Measurements from ENCODE around the gene R3HDML.

R3HDML gene

GRCh38 chr20:44360221-44360620, 23.4 kb downstream of the R3HDML start:
- Histone ChIP-seq H3K4me3 (ENCODE audit: low read depth, low read length) (no peak overlapping the region), H3K27me3 (ENCODE audit: insufficient read depth, low read depth, severe bottlenecking) (no peaks in the 10 kb centered on the region), H3K9me3 (ENCODE audit: severe bottlenecking) (no peaks in the 10 kb centered on the region), H3K36me3 (no peaks in the 10 kb centered on the region), H3K27ac (no peak overlapping the region)
- DNase-seq: no peak
- no peak for TF ChIP-seq CTCF (IDR thresholded peaks at IDR 0.05; ENCODE audit: low read depth, low read length)

- DNase-seq: no peak
- no peaks in the 10 kb centered on the region for H3K27me3 ChIP-seq (ENCODE audit: insufficient read depth, low read depth, severe bottlenecking)
- TF ChIP-seq CTCF (IDR thresholded peaks at IDR 0.05; ENCODE audit: low read depth, low read length): no peak
- H3K4me3 ChIP-seq (ENCODE audit: low read depth, low read length): no peak overlapping the region
- H3K27ac ChIP-seq: no peak overlapping the region
- no peaks in the 10 kb centered on the region for H3K36me3 ChIP-seq
- H3K9me3 ChIP-seq (ENCODE audit: severe bottlenecking): no peaks in the 10 kb centered on the region
Measured at GRCh38 chr20:44361021-44361420, 24.2 kb downstream of the R3HDML start.

- no peak for DNase-seq
- no peaks in the 10 kb centered on the region for H3K36me3 ChIP-seq
- no peak overlapping the region for H3K4me3 ChIP-seq (ENCODE audit: low read depth, low read length)
- no peaks in the 10 kb centered on the region for H3K27me3 ChIP-seq (ENCODE audit: insufficient read depth, low read depth, severe bottlenecking)
- no peak overlapping the region for H3K27ac ChIP-seq
- no peak for TF ChIP-seq CTCF (IDR thresholded peaks at IDR 0.05; ENCODE audit: low read depth, low read length)
- H3K9me3 ChIP-seq (ENCODE audit: severe bottlenecking): no peaks in the 10 kb centered on the region
Measured at GRCh38 chr20:44362466-44362940, 25.7 kb downstream of the R3HDML start.

GRCh38 chr20:44364068-44364467, 27.2 kb downstream of the R3HDML start:
- no peak for DNase-seq

GRCh38 chr20:44364780-44365179, 27.9 kb downstream of the R3HDML start:
- H3K27ac ChIP-seq: no peak overlapping the region
- no peak for DNase-seq
- no peaks in the 10 kb centered on the region for H3K36me3 ChIP-seq
- TF ChIP-seq CTCF (IDR thresholded peaks at IDR 0.05; ENCODE audit: low read depth, low read length): no peak
- H3K4me3 ChIP-seq (ENCODE audit: low read depth, low read length): no peak overlapping the region
- H3K27me3 ChIP-seq (ENCODE audit: insufficient read depth, low read depth, severe bottlenecking): no peaks in the 10 kb centered on the region
- H3K9me3 ChIP-seq (ENCODE audit: severe bottlenecking): no peaks in the 10 kb centered on the region

More at GRCh38 chr20:44364068-44364467, 27.2 kb downstream of the R3HDML start:
- H3K27ac ChIP-seq: no peak overlapping the region
- H3K36me3 ChIP-seq: no peaks in the 10 kb centered on the region
- H3K27me3 ChIP-seq (ENCODE audit: insufficient read depth, low read depth, severe bottlenecking): no peaks in the 10 kb centered on the region
- TF ChIP-seq CTCF (IDR thresholded peaks at IDR 0.05; ENCODE audit: low read depth, low read length): no peak
- H3K4me3 ChIP-seq (ENCODE audit: low read depth, low read length): no peak overlapping the region
- no peaks in the 10 kb centered on the region for H3K9me3 ChIP-seq (ENCODE audit: severe bottlenecking)

GRCh38 chr20:44367746-44368145, 30.9 kb downstream of the R3HDML start:
- DNase-seq: no peak
- no peaks in the 10 kb centered on the region for H3K9me3 ChIP-seq (ENCODE audit: severe bottlenecking)
- H3K36me3 ChIP-seq: no peaks in the 10 kb centered on the region
- no peak for TF ChIP-seq CTCF (IDR thresholded peaks at IDR 0.05; ENCODE audit: low read depth, low read length)
- no peaks in the 10 kb centered on the region for H3K27me3 ChIP-seq (ENCODE audit: insufficient read depth, low read depth, severe bottlenecking)
- no peak overlapping the region for H3K4me3 ChIP-seq (ENCODE audit: low read depth, low read length)
- no peak overlapping the region for H3K27ac ChIP-seq
